NCI-H748 (cell line): ENCODE measurements around the gene FOSL1.

Source experiments
- DNase-seq: peaks from one replicate; lab custom pipeline; 2025; ENCODE audit not compliant: unreplicated experiment; lab: John Stamatoyannopoulos, UW

The FOSL1 gene

DNA sequence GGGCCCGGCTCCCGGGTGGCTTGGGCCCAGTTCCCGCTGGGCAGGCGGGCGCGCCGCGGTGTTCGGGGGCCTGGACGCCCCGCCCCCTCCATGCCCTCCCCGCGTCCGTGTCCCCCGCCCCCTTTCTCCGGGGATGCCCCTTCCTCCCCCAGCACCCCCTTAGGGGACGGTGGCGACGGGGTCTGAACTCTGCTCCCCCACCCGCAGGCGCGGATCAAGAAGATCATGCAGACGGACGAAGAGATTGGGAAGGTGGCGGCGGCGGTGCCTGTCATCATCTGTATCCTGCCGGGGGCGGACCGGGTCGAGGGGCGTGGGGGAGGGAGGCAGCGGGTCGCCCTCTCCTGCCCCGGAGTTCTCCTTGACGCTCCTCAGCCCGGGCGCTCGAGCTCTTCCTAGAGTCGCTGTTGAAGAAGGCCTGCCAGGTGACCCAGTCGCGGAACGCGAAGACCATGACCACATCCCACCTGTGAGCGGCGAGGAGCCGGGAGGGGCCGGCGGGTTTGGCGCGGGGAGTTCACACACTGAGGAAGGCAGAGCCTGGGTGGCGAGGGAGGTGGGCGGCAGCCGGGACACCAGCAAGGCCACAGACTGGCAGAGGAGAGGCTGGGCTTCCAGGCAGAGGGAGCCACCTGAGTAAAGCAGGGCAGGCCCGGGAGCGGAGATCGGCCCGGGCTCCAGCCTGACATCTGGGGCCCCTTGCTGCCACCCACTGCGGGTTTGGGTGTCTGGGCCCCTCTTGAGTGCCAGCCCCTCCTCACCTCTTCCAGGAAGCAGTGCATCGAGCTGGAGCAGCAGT is 19.6 kb upstream of the FOSL1 start:
- DNase-seq, result peak; percentile 64

DNA sequence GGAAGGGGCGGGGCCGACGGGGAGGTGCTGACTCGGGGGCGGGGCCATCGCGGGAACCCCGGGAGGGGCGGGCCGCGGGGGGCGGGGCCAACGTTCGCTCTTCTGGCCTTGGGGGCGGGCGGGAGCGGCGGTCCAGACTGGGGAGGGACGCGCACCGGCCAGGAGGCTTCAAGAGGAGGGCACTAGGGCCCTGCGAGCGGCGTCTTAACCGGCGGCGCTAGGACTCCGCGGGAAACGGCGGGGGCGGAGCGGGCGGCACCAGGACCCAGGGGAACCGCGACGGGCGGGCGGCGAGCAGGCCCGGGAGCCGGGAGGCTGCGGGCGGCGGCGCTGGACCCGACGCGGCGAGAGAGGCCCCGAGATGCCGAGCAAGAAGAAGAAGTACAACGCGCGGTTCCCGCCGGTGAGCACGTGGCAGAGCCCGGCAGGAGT is 19.0 kb upstream of the FOSL1 start, which contains the start of gene DRAP1:
TSS of gene DRAP1 (plus strand) at position 286 of the 432 bp plus-strand sequence. CDS start at position 362, 76 bp downstream.
- peak; percentile 98 for DNase-seq

DNA sequence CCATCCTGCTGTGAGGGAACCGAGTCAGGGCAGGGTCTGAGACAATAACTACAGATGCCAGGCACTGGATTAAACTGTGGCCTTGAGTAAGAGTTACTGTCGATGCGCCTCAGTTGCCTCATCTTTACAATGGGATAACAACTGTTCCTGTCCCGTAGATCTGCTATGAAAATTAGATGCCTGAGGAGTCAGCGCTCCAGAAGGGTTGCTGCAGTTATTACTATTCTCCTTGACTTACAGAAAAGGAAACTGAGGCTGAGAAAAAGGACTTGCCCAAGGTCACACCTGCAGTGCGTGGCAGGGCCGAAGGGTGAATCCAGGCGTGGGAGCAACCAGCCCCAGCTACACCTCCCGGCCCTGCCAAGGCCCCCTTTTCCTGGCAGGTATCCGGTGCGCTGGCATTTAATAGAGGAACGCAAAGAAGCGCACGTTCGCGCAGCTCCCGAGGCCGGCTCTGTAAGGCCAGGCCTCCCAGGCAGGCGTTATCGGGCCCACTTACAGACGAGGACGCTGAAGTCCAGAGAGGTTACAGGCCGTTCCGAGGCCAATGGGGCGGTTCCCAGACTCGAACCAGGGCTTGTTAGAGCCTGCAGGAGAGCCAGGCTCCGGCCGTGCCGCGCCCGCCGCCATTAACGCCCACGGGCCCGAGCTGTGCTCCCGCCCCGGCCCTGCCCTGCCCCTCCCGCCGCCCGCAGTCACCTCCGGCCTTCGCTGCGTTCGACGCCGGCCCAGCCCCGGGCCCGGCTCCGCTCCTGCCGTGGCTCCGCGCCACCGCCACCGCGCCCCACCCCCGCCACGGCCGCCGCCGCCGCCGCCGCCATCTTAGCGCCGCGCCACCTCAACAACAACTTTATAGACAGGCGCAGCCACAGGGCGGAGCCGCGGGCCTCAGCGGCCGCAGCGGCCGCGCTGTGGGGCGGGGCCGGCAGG is 18.3 kb upstream of the FOSL1 start, which contains the start of gene C11orf68:
TSS of gene C11orf68 (minus strand) at position 852 of the 930 bp plus-strand sequence. CDS start at position 821, 31 bp downstream.
- peak; percentile 60 for DNase-seq

DNA sequence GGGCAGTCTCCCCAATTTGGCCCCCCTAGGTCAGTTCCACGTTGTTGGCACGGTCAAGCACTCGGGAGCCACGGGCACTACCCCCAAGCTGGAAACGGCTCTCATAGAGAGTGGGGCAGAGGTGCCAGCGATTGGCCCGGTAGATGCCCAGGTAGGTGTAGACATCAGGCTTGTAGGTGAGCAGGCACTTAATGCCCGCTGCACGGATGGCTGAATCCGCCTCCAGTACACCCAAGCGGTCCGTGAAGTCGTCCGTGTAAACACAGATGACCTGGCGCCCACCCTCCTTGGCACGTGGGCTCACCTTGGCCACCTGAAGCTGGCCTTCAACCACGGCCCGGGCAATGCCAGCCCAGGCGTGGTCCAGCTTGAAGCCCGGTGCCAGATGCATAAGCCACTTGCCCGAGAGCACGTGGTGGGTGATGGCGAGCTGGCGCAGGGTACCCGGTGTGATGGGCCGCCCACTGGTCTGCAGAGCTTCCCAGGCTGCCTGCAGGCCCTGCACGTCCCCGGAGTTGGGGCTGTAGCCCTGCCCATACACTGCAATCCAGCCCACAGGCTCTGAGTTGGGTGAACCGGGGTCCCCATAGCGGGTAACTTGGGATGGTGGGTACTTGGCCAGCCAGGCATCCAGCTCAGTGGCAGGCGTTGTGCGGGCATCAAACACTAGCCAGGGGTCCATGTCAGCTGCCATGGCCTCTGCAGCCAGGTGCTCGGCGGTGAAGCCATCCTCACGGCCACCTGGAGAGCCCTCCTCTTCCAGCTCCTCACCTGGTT is 17.4 kb upstream of the FOSL1 start:
- no peak for DNase-seq

DNA sequence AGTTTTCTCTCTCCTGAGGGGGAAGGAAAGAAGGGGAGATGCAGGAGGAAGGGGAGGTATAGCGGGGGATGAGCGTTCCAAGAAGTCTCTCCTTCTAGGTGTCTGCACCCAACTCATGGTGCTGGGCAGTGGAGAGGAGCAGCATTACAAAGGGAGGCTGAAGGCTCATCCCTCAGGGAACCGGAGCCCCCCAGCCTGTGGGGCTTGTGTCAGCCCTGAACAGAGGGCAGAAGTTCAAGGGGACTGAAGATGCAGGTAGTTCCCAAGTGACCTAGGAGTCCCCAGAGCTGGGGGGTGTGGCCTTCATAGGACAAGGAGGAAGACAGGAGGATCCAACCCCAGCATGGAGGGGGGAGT is 16.9 kb upstream of the FOSL1 start:
- DNase-seq, result no peak

DNA sequence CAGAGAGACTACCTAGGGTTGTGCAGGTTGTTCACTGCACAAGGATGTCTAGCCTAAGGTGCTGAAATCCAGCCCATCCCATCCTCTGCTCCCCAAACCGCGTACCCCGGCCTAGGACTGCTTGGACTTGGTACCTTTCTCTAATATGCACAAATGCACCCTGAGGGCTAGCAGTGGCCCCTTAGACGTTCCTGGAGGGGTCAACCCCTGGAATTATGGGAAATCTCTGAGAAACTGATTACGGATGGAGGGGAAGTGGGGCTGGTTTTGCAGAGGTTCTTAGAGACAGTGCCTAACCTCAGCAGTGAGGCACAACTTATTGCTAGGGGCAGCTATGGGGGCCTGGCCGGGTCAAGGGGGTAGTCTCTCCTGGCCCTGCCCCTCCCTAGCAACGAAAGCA is 16.2 kb upstream of the FOSL1 start:
- no peak for DNase-seq

DNA sequence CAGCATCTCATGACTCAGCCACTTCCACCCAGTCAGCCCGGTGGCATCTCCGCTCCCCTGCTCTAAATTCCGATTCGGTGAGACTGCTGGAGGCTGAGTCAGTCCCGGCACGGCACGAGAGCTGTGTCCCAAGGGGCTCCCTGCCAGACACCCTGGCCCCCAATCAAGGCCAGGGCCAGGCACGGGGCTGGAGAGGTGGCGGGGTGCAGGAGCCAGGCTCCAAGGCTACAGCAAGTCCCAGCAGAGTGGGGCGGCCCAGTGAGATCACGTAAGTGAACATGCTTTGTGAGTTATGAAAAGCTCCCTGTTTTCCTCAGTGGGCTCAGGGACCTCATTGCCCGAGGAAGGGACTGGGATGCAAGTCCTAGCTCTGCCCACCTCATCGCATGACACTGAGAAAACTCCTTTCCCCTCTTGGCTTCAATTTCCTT is 15.6 kb upstream of the FOSL1 start:
- no peak for DNase-seq

DNA sequence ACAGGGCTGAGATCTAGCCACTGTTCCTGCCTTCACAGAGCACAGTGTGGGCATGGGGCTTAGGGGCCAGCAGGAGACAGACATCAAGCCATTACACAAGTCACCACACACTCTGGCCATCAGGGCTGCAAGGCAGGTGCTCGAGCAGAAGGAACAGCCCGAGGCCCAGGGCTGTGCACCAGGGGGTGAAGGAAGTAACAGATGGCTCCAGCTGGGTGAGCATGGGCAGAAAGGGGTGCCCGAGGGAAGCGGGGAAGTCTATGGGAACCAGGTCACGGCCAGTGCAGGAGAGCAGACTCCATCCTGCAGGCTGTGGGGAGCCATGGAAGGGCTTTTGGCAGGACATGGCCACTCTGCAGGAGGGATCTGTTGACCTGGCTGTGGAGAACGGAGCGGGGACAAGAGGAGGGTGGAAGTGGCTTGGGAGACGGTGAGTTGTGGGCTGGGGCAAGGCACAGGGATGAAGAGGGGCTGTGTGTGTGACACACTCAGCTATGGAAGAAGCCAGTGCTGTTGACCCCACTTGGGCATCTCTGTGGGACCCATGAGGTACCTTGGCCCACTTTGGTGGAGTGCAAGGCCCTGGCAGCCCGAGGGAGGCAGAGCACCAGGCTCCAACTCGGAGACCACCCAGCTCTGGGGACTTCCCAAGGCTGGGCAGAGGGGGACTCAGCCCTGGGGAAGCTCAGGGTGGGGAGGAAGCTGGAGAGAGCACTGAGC is 15.1 kb upstream of the FOSL1 start:
- no peak for DNase-seq

DNA sequence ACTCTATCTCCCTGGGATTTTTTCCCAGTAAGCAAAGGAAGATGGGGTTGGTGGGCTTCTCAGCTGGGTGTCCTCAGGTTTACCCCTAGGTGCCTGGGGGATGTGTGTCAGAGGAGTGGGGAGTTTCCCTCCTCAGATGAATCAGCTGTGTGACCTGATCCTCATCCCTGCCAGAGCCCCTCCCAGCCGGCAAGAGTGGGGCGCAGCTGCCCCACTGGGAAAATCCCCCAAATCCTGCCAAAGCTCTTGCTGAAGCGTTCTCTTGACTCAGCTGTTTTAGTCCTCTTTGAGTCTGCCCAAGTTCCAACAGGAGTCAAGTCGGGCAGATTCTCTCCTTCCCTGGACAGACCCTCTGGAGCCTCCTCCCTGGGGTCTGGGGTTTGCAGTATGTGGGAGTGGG is 12.7 kb upstream of the FOSL1 start:
- DNase-seq, result no peak

DNA sequence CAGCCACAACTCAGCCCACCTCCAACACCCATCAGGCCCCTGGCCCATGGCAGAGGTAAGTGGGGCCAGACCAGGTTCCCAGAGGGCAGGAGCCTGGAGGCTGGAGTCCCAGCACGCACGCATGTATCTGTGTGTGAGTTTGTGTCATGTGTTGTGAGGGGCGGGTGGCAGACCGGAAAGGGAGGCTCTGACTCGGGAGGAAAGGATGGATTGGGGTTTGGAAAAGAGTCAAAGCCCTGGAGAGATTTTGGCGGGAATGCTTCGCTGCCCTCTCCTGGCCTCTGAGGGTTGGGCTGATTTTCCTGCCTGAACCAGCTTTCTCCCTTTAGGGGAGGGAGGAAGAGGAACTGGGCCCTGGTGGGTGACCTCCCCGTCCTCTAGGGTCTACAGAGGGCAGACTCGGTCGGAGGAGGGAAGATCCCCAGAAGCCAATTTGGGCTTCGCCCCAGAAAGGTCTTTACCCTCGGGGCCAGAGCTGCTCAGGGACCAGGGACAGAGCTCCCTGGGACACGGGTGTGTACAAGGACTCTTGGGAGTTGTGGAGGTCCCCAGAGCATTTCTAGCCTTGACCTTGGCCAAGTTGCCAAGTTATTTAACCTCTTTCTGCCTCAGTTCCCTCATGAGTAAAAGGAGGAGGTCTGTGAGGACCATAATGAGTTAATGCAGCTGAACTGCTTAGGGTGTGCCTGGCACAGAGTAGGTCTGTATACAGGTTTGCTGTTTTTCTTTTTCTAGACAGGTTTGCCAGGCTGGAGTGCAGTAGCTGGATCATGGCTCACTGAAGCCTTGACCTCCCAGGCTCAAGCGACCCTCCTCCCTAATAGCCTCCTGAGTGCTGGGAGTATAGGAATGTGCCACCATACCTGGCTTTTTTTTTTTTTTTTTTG is 11.7 kb upstream of the FOSL1 start:
- peak; percentile 56 for DNase-seq

DNA sequence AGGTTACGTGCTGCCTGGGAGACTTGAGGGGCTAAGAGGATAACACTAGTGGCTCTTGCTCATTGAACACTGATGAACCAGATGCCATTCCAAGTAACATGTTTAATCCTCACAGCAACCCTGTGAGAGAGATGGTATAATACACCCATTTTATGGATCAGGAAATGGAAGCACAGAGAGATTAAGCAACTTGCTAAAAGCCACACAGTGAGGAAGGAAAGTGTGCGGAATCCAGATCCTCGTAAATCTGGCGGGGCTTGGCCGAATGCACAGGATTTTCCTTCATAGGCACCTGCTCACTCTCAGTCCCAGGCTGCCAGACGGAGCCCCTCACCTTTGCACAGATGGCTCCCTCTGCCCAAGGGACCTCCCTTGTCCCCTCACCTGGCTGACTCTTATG is 7.7 kb upstream of the FOSL1 start:
- no peak for DNase-seq

DNA sequence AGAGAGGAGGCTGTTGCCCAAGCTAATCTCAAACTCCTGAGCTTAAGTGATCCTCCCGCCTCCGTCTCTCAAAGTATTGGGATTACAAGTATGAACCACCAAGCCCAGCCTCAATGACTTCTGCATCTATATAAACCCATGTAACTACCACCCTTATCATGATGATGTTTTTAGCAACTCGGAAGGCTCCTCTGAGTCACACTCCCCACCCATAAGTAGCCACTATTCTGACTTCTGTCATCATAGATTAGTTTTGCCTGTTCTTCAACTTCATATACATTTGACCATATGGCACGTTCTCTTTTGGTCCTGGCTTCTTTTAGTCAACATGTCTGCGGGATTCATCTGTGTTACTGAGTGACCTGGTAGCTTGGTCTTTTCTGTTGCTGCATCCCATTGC is 6.4 kb upstream of the FOSL1 start:
- no peak for DNase-seq

DNA sequence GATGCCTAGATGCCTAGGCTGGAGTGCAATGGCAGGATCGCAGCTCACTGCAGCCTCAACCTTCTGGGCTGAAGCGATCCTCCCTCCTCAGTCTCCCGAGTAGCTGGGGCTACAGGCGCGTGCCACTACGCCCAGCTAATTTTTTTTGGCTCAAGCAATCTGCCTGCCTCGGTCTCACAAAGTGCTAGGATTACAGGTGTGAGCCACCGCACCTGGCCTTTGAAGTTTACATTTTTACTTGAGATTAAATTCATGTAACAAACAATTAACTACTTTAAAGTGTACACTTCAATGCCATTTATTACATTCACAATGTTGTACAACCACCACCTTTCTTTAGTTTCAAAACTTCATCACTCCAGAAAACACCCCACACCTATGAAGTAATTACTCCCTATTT is 3.5 kb upstream of the FOSL1 start:
- DNase-seq, result no peak

DNA sequence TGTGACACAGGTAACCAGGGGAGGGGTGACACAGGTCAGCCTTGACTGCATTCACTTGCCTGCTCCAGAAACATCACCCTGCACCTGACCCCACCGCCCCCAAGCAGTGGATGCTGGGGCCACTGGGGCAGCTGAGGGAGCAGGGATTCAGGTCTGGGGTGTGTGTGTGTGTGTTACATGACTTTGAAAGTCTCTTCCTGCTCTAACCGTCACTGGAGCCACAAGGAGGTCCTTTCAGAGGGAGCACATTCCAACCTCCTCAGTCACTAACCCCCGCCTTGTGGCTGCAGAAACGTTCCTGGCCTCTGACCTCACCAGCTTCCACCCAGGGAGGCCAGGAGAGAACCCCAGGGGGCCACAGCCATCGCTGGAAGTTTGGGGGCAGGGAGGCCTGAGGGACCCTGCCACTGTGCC is 2.9 kb upstream of the FOSL1 start:
- DNase-seq, result no peak

DNA sequence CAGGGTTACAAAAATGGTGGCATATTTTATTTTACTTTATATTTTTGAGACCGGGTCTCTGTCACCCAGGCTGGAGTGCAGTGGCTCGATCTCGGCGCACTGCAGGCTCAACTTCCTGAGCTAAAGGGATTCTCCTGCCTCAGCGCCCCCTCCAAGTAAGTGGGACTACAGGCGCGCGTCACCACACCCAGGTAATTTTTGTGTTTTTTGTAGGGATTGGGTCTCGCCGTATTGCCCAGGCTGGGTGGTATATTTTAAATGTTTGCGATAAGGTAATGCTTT is 652 bp upstream of the FOSL1 start:
- no peak for DNase-seq

DNA sequence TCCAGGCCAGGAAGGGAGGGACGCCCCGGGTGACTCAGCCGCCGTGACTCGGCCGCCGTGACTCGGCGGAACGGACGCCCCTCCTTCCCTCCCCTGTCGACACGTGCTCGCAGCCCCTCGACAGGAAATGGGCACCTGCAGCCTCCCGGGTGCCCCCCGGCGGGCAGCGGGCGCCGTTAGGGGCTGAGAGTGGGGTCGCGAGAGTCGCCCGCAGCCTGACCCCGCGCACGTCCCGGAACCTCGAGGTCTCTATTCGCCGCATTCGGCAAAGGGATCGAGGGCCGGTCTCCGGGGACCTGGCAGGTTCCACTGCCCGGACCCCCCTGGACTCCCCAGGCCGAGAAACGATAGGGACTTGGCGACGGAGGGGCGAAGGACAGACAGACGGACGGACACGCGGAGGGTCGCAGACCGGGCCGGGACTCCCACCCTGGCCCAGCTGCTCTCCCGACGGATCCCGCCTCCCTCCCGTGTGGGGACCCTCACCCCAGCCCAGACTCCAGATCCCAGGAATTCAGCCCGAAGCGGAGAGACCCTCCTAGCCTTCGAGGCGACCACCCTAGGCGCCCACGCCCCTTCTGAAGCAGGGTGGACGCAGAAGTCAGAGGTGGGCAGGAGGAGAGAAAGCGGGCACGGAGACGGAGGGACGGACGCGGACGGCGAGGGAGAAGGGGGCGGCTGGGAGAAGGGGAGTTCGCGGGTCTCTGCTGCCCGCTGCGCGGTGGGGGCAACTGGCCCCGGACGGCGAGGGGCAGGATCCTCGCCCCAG is 648 bp downstream of the FOSL1 start:
- DNase-seq, result no peak

DNA sequence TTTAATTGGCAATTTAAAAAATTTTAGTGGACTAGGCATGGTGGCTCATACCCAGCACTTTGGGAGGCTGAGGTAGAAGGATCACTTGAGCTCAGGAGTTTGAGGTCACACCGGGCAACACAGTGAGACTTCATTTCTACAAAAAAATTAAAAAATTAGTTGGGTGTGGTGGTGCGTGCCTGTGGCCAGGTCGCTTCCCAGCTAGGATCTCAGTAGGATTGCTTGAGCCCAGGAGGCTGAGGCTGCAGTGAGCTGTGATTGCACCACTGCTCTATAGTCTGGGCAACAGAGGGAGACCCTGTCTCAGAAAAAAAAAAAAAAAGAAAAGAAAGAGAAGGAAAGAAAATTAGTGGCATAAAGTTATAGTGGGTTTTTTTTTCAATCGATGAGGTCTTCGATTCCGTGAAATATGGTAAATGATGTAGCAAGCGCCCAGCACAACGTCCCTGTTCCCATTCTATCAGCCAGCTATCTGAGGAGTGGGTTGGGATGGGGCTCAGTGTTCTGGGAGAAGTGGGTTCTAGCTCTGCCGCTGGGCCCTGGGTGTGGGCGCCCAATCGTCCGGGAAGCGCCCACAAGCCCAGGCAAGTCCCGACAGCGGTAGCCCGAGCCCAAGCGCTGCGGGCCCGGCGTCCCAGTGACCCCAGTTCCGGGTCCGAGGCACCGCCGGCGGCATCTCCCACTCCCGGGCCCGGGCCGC is 1.4 kb downstream of the FOSL1 start:
- DNase-seq, result no peak

DNA sequence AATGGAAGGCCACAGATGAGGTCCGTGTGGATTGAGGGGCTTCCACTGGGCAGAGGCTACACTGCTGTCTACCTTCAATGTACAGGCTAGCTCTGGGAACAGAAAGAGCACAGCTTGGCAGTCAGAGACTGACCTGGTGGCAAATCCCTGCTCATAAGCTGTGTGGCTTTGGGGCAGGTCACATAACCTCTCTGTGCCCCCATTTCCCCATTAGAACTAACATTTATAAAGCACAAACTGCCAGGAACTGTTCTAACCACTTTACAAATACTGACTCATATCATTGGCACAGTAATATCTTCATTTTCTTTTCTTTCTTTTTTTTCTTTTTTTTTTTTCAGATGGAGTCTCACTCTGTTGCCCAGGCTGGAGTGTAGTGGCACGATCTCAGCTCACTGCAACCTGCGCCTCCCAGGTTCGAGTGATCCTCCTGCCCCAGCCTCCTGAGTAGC is 3.1 kb downstream of the FOSL1 start:
- no peak for DNase-seq
